PC-9 (cell line): ENCODE measurements around the gene MYBPC2.

Experiments
- EZH2 ChIP-seq: fragments of 200-600 bp; sonication (generic); IDR thresholded peaks from 2 replicates; pipeline ENCODE4 v1.8.0; 2017; ENCODE audit warnings: antibody characterized with exemption, low read depth
- TF ChIP-seq, protein P1 (sequence below): fragments of 200-600 bp; sonication (generic); conservative IDR thresholded peaks from 2 replicates; pipeline ENCODE4 v1.6.1; 2017; ENCODE audit warnings: mixed run types, antibody characterized with exemption, mild to moderate bottlenecking, moderate library complexity

DNA sequence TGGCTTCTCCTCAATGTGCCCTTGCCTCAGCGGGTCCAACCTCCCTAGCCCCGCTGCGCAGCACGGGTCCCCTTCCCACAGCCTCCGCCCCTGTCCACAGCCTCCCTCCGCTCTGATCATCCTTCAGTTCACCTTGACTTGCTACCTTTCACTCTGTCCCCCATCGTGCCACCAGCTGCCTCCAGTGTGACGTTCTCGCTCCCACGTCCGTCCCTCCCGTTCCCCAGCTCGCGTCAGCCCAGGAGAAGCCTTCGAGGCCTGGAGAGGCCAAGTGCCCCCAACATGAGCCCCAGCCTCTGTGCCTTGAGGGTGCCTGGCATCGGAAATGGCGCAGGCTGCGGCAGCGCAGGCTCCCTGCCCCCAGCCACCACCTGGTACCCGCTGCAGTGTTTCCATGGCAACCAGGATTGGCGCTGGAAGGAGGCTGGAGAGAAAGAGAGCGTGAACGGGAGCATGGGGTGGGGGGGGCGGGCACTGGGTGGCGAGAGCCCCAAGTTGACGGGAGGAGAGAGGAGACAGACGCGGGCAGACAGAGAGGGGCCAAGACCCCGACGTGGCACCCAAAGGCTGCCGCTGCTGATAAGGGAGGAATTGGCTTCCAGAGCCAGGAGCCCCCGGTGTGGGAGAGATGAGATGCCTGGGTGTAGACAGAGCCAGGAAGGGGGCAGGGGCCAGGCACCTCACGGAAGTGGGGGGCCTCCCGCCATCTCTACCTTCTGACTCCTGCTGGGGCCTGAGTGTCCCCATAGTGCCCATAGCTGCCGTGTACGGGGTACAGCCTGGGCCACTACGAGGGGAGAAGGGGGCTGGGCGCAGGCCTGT lies 81.9 kb downstream of the MYBPC2 start:
- TF ChIP-seq, protein P1, sequence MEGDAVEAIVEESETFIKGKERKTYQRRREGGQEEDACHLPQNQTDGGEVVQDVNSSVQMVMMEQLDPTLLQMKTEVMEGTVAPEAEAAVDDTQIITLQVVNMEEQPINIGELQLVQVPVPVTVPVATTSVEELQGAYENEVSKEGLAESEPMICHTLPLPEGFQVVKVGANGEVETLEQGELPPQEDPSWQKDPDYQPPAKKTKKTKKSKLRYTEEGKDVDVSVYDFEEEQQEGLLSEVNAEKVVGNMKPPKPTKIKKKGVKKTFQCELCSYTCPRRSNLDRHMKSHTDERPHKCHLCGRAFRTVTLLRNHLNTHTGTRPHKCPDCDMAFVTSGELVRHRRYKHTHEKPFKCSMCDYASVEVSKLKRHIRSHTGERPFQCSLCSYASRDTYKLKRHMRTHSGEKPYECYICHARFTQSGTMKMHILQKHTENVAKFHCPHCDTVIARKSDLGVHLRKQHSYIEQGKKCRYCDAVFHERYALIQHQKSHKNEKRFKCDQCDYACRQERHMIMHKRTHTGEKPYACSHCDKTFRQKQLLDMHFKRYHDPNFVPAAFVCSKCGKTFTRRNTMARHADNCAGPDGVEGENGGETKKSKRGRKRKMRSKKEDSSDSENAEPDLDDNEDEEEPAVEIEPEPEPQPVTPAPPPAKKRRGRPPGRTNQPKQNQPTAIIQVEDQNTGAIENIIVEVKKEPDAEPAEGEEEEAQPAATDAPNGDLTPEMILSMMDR = no peak
- TF ChIP-seq EZH2 = no peak
